HepG2 (cell line): ENCODE results near the gene SLC12A1. TPM values are rescaled to one million over a fixed set of nuclear protein-coding genes. Genes with fewer than 3 reads are reported as not detected.

Experiments used
- AFF4 ChIP-seq: sonication (generic); formaldehyde crosslinking; IDR thresholded peaks from 2 replicates; pipeline ENCODE4 v1.4.0; 2020; ENCODE audit warnings: missing genetic modification reagents
- GATAD2A ChIP-seq: IDR thresholded peaks from 2 replicates; pipeline ENCODE4 v1.6.1; 2016
- HMGXB3 ChIP-seq: sonication (generic); formaldehyde crosslinking; IDR thresholded peaks from 2 replicates; pipeline ENCODE4 v1.4.0; 2020; ENCODE audit warnings: missing genetic modification reagents, borderline replicate concordance
- MAFG ChIP-seq: sonication (generic); formaldehyde crosslinking; IDR thresholded peaks from 2 replicates; pipeline ENCODE4 v1.5.1; 2020; ENCODE audit warnings: mild to moderate bottlenecking, missing genetic modification reagents
- NFIB ChIP-seq: sonication (generic); formaldehyde crosslinking; IDR thresholded peaks from 2 replicates; pipeline ENCODE4 v1.9.0; 2021; ENCODE audit warnings: missing genetic modification reagents, mild to moderate bottlenecking, borderline replicate concordance
- PRDM4 ChIP-seq: sonication (generic); formaldehyde crosslinking; IDR thresholded peaks from 2 replicates; pipeline ENCODE4 v1.9.0; 2021; ENCODE audit warnings: missing genetic modification reagents, borderline replicate concordance
- RARA ChIP-seq: IDR thresholded peaks from 2 replicates; pipeline ENCODE4 v1.6.1; 2016; ENCODE audit warnings: missing genetic modification reagents, missing compliant biosample characterization
- SRSF1 ChIP-seq: fragments of 200-400 bp; formaldehyde crosslinking; optimal IDR thresholded peaks from 2 replicates; pipeline ENCODE3; 2017; ENCODE audit warnings: mild to moderate bottlenecking, low read depth, low read length, moderate library complexity
- ZBTB4 ChIP-seq: sonication (generic); formaldehyde crosslinking; IDR thresholded peaks from 2 replicates; pipeline ENCODE4 v1.4.0; 2020; ENCODE audit warnings: missing genetic modification reagents, mild to moderate bottlenecking, borderline replicate concordance
- ZBTB7A ChIP-seq: sonication (generic); formaldehyde crosslinking; IDR thresholded peaks from 2 replicates; pipeline ENCODE4 v1.8.0; 2022; ENCODE audit warnings: mild to moderate bottlenecking, missing genetic modification reagents
- ZNF20 ChIP-seq: sonication (generic); formaldehyde crosslinking; IDR thresholded peaks from 2 replicates; pipeline ENCODE4 v1.4.0; 2020; ENCODE audit warnings: mild to moderate bottlenecking, moderate library complexity, missing genetic modification reagents
- ZNF431 ChIP-seq: sonication (generic); formaldehyde crosslinking; IDR thresholded peaks from 2 replicates; pipeline ENCODE4 v1.9.0; 2022; ENCODE audit warnings: missing genetic modification reagents, low read depth, mild to moderate bottlenecking, borderline replicate concordance
- polyA plus RNA-seq, 8 experiments: library from polyadenylated mRNA; depleted of rRNA in 3 of 8; stranded (reverse) in 7 of 8; unstranded in 1 of 8; fragments of >200 nt; fragmentation: Illumina TruSeq in 4 of 8; extraction: Trizol in 4 of 8; gene quantifications; 2 replicates each; pipeline versions ENCODE4 v1.2.1 to v1.2.3, GENCODE V29; 2011 to 2016; ENCODE audit warnings: low read depth in 4 of 8, missing spikeins in 1 of 8, mixed read lengths in 1 of 8; ENCODE audit not compliant: insufficient read depth in 1 of 8
- total RNA-seq, 5 experiments: library from RNA; depleted of rRNA; stranded (reverse); fragments of >200 nt; fragmentation: Illumina TruSeq; extraction: Trizol; gene quantifications; 2 replicates each; pipeline ENCODE4 v1.2.3, GENCODE V29; 2016; ENCODE audit warnings: low read depth in 1 of 5

The SLC12A1 gene
- total and polyA plus RNA-seq, 2 of the 13 experiments (the other 11 are each of a cell fraction or from before 2014, with no cell fraction given): not detected

GRCh38 chr15:48330855-48331795, 125.0 kb downstream of the SLC12A1 start, which contains the start of gene DUT (continued):
- TF ChIP-seq ZBTB4 (CRISPR knock-in tag): no peak
- TF ChIP-seq SRSF1: peak; percentile 80
- TF ChIP-seq NFIB (CRISPR knock-in tag): no peak
- TF ChIP-seq ZNF20 (CRISPR knock-in tag): no peak
- peak; percentile 49; the same call in 1 of the 2 replicates for TF ChIP-seq GATAD2A (CRISPR knock-in tag)
- no peak for TF ChIP-seq AFF4 (CRISPR knock-in tag)
- no peak; the same call in 1 of the 2 replicates for TF ChIP-seq HMGXB3 (CRISPR knock-in tag)
- TF ChIP-seq RARA: no peak; the same call in 1 of the 2 replicates
- TF ChIP-seq MAFG: no peak
- TF ChIP-seq ZBTB7A (CRISPR knock-in tag): no peak
- no peak for TF ChIP-seq PRDM4 (CRISPR knock-in tag)
- TF ChIP-seq ZNF431: no peak; the same call in 1 of the 2 replicates
